Measurements from ENCODE around the gene KLHL5.

DNA sequence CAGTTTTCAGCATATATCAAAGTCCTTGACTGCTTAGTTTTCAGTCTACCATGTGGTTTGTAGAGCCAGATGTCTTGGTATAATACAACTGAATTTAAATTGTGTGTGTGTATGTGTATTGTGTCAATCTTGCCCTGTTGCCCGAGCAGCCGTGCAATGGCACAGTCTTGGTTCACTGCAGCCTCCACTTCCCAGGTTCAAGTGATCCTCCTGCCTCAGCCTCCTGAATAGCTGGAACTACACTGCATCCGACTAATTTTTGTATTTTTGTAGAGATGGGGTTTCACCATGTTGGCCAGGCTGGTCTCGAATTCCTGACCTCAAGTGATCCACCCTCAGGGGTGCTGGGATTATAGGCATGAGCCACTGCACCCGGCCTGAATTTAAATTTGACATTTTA is 6.0 kb upstream of the KLHL5 start:
- TF ChIP-seq, protein P1, sequence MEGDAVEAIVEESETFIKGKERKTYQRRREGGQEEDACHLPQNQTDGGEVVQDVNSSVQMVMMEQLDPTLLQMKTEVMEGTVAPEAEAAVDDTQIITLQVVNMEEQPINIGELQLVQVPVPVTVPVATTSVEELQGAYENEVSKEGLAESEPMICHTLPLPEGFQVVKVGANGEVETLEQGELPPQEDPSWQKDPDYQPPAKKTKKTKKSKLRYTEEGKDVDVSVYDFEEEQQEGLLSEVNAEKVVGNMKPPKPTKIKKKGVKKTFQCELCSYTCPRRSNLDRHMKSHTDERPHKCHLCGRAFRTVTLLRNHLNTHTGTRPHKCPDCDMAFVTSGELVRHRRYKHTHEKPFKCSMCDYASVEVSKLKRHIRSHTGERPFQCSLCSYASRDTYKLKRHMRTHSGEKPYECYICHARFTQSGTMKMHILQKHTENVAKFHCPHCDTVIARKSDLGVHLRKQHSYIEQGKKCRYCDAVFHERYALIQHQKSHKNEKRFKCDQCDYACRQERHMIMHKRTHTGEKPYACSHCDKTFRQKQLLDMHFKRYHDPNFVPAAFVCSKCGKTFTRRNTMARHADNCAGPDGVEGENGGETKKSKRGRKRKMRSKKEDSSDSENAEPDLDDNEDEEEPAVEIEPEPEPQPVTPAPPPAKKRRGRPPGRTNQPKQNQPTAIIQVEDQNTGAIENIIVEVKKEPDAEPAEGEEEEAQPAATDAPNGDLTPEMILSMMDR (IDR thresholded peaks at IDR 0.05), result no peak
- no peak for TF ChIP-seq EZH2 (IDR thresholded peaks at IDR 0.05; ENCODE audit: borderline replicate concordance, insufficient read depth, low read depth, low read length, poor library complexity, severe bottlenecking)
